Middle frontal gyrus (tissue), 1 donor: ENCODE data around the gene EFR3B.
"Not testable (repeated sequence)": the region's sequence is repeated elsewhere in the genome, so short reads cannot be mapped to it uniquely, and the experiment has no call there.

ENCODE experiments used
- DNase-seq: peaks from one replicate; pipeline ENCODE4 v3.0.0-alpha.2; 2015; ENCODE audit warnings: low spot score; ENCODE audit errors: extremely low spot score

EFR3B gene

DNA sequence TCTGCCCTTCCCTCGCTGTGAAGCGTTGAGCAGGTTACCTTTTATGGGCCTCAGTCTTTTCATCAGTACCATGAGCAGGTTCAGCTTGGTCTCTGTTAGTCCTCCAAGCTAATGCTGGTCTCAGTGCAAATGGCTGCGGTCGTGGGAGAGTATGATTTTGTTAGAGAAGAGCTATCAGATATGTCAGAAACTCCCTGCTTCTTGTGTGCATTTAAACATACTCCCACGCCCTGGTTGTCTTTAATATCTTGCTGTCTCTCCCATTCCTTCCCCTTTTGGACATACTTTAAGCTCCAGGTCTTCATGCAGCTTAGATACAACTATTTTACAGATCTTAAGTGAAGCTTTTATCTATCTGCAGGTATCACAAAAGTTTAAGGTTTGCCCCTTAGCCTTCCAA lies 62.9 kb downstream of the EFR3B start:
- DNase-seq, result no peak

DNA sequence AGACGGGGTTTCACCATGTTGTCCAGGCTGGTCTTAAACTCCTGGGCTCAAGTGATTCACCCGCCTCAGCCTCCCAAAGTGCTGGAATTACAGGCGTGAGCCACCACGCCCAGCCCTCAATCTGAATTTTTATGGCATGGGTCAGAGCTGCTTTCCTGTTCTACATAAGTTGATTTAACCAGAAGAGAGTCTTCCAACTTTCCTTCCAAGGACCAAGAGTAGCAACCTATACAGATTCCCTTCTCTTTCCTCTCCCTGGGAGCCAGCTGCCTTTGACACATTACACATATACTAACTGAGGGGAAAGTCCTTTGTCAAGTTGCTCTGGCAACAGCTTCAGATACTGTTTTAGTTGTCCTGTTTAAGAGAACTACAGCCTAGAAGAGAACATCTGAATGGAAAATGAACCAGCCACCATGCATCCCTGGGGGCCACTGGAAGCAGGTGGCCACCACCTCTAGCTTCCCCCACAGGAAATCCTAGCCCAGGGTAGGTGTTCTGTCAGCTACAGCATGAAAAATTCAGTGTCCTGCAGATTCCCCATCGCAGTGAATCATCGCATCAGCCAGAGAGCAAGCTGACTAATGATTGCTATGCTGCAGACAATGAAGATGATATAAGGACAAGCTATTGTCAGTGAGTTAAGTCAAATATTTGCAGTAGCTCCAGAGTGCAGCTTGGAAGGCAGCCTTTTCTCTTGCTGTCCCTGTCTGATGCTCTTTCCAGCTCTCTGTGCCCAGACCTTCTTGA lies 63.6 kb downstream of the EFR3B start:
- no peak for DNase-seq

DNA sequence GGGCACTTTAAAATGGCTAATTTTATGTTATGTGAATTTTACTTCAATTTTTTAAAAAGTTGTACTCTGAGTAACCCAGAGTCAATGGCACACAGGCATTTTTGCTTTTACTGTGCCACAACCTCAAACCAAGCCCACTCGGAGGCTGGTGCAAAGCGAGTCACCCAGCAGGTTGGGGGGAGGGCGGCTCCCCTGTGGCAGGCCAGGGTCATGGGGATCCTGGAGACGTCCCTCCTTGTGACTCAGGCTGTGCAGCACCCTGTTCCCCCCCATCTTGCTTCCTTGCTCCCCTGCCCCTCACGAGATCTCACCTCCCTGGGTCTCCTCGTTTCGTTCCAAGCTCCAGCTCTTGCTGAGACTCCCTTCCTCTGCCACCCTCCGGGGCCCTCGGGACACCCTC lies 67.9 kb downstream of the EFR3B start:
- DNase-seq, result no peak

DNA sequence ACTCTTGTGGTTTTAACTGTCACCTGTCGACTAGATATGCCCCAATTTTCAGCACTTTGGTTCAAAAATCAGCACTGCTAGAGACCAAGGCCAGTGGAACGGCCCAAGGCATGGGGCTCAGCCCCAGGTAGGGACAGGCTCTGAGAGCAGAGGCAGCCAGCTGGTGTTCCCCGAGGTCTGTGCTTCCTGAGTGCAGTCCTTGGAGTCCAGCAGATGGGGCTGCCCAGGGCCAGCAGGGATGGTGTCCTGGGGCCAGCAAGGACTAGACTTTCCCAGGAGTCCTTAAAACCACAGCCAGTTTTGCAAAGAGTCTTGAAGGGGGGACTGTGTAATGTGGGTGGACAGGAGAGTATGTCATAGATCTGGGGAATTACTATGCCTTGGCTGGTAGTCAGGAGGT lies 70.2 kb downstream of the EFR3B start:
- DNase-seq, result no peak

DNA sequence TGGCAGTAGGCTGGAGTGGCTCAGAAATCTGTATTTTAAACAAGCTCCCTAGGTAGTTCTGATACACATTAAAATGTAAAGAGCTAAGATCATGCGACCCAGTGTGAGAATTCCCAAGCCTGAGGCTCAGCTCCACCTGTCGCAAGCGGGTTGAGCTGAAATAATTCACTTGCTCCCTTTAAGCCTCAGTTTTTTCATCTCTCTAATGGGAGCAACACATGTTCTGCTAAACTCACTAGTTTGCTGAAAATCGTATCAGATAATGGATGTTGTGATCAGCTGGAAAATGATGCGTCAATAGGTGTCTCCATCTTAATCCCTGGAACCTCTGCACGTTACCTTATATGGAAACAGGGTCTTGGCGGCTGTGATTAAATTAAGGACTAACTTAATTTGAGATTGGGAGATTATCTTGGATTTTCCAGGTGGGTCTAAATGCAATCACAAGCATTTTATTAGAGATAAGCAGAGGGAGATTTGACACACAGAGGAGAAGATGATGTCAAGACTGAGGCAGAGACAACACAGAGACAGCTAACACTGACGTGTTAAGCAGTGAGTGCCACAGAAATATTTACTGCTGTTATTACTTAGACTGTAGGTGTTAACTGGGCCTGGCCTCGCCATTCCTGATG lies 73.5 kb downstream of the EFR3B start:
- DNase-seq, result no peak

DNA sequence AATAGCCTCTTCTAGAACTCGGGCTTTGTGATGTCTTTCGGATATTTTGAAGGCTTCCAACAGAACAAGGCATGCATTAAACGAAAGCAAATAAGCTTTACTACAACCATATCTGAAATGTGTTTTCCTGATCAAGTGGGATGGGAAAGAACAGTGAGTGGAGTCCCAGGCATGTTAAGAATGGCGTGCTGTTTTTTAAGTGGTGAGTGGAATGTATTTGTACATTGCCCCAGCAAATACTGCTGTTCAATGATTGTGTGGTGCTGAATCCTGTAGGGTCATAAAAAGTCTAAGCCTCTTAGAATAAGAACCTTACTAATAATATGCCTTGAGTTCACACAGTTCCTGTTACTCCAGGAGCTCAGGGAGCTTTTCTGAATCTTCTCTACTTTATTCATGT lies 74.0 kb downstream of the EFR3B start:
- no peak for DNase-seq

DNA sequence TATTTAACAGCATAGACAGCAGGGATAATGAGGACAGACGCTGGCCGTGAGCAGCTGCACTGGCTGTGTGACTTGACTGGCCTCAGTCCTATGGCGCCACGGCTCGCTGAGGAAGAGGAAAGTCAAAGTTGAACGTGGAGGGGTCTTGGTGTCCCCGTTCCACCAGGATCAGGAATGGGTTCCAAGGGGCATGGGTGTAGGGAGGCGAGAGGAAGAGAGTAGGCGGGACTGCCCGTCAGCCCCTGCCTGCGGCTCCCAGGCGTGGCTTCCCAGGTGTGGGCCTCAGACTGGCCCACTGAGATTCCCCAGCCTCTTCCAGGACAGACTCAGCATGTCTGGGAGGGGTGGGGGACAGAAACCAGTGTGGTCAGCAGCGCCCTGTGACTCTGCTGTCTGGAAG lies 75.1 kb downstream of the EFR3B start:
- no peak for DNase-seq

DNA sequence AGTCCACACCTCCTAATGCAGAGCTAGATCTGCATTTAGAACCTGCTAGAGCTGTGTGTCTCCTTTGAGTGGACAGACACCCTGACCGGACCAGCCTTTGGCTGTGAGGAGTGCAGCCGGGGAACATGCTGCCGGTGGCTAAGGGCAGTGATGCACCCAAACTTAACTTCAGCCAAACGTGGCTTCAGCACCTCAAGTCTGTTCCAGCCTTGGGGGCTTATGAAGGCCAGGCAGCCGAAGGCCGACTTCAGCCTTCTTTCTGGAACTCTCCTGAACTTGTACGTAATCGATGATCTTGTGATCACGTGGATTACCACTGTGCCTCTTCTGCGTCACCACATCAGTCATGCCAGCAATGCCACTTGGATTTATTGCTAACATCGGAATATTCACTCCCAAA lies 77.4 kb downstream of the EFR3B start:
- DNase-seq, result no peak

DNA sequence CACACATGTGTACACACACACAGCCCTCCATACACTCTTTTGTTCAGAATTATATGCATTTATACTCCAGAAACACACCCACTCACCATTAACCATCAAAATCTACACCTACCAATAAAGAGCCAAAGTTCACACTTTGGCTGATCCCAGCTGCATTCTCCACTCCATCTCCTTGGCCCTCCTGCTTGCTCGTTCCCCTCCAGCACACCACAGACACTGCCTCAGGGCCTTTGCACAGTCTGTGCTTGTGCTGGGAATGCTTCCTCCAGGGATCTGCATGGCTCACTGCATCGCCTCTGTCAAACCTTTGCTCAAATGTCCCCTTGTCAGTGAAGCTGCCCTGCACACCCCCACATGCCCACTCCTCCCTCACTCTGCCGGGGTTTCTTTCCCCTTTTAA lies 80.5 kb downstream of the EFR3B start:
- DNase-seq, result no peak

DNA sequence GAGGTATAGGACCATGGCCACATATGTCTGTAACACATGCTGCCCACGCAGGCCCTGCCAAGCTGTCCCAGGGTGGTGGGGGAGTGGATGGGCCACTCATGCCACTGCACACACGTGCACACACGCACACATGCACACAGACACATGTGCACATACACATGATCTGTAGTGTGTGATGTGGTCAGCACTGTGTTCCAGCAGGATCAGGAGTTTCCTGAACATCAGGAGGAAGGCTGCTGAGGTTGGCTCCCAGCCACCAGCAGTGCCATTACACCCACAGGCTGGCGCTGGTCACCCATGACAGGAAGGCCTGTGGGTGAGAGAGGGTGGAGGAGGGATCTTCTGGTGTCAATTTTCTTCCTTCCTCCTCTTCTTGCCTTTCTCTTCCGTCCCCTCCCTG lies 81.8 kb downstream of the EFR3B start:
- DNase-seq, result no peak

DNA sequence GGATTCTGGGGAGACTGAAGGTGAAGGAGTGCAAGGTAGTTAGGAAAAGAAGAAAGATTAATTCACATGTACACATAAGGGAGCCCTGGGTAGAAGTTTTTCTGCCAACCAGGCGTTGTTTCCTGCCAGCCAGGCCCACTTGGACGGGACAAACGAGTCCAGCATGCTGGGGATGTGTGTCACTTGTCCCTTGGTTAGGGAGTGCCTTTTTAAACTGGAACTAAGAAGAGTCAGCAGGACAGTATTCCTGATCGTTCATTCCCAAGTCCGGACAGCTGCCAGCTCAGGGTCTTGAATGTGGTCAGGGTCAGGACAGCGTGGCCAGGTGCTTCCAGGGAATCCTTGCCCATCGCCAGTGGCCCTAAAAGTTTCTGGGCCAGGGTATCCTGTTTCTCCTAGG lies 83.3 kb downstream of the EFR3B start:
- no peak for DNase-seq

DNA sequence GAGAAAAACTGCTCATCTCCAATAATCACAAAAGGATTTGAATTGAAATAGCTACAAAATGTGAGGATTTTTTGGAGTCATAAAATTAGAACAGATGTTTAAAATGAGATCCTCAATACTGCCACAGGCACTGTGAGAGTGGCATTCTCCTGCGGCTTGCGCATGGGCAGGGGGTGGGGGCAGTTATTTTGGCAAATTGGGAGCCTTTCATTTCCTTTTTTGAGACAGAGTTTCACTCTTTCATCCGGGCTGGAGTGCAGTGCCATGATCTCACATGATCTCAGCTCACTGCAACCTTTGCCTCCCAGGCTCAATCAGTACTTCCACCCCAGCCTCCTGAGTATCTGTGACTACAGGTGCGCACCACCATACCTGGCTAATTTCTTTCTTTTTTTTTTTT lies 84.1 kb downstream of the EFR3B start:
- no peak for DNase-seq

DNA sequence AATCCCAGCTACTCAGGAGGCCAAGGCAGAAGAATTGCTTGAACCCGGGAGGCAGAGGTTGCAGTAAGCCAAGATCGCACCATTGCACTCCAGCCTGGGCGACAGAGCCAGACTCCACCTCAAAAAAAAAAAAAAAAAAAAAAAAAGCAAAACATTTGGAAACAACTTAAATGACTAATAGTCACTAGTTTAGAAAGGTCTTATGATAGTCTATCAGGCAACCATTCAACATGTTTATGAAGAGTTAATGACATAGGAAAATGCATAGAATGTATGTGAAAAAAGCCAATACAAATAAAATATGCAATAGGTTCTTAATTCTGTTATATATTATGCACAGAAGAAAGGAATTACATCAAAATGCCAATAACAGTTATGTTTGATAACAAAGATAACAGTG lies 85.2 kb downstream of the EFR3B start:
- not testable (repeated sequence) for DNase-seq

DNA sequence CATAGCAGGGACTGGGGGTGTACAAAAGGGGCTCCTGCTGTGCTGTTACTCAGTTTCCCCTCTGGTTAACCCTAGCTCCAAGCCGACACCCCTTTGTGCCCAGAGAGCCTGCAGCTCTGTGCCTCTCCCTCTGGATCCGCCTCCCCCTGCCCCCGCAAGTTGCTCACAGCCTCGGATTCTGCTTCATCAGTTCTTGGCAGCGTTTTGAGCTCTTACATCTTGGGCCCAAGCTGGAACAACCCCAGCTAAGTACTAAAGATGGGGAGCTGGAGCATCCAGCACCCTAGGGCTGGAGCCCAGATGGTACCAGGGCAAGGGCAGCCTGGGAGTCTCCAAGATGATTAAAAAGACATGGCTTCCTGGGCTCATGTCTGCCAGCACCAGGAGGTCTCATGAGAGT lies 85.8 kb downstream of the EFR3B start:
- DNase-seq, result no peak

DNA sequence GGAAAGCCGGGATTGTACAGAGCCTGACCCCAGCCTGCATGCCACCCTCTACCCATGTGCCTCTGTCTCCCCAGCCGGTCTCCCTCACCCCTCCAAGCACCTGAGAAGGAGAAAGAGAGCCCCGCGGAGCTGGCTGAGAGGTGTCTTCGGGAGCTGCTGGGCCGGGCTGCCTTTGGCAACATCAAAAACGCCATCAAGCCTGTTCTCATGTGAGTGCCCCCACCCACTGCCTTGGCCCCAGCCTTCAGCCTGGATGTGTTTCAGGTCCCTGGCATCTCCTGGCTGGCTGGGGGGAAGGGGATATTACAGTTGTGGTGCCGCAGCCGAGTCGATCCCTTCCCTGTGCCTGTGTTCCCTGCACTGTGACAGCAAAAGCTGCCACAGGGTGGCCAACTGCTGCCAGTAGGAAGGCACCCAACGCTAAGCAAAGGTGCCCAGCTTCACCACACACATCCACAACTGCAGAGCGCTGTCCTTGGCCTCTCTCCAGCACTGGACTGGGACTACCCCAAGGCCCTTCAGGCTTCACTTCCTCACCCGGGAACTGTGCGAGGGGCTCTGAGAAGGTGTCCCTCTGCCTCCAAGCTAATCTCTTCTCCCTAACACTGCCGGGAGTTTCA lies 88.1 kb downstream of the EFR3B start:
- DNase-seq, result no peak

DNA sequence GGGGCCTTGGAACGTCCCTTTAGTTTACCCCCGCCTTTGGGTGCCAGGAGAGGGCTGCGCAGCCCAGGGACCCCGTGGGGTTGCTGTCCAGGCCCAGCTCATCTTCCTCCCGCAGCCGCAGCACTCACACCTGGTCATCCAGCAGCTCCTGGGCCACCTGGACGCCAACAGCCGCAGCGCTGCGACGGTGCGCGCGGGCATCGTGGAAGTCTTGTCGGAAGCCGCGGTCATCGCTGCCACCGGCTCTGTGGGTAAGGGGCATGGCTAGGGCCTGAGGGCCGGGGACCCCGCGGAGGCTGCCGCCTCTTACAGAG lies 89.3 kb downstream of the EFR3B start:
- DNase-seq, result no peak

DNA sequence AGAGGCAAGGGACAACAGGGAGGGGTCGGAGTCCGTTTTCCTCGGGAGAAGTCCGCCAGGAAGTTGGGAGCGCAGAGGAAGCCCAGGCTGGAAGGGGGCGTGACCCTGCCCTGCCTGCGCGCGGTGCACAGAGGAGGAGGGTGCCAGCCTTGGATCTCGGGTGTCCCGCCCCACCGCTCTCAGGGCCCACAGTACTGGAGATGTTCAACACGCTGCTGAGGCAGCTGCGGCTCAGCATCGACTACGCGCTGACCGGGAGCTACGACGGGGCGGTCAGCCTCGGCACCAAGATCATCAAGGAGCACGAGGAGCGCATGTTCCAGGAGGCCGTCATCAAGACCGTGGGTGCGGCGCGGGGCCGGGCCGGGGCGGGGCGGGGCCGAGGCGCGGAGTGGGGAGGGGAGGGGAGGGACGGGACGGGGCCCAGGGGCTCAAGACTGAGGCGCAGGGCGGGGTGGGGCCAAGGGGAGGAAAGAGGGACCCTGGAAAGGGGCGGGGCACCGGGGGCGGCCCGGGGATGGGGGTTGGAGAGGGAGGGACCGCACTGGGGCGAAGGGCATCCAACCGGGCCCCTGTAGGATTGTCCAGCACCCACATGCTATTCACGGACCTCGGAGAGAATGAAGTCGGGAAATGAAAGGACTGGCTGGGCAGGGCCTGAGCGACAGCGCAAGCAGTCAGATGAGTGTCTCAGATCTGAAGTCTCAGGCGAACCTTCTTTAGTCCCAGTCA lies 89.9 kb downstream of the EFR3B start:
- no peak for DNase-seq

DNA sequence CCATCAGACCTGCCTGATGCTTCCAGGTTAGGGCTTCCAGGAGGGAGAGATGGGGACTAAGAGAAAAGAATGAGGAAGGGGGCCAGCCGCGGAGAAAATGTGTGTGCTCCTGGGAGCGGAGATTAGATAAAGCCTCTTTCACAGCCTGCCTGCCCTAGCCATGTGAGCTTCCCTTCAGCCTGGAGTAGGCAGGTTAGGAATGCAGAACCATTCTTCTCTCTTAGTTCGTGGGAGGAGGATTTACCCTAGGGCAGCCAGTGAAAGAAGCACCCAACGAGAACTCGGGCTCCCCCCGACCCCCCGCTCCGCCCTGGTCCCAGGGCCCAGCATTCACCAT lies 90.4 kb downstream of the EFR3B start:
- no peak for DNase-seq

DNA sequence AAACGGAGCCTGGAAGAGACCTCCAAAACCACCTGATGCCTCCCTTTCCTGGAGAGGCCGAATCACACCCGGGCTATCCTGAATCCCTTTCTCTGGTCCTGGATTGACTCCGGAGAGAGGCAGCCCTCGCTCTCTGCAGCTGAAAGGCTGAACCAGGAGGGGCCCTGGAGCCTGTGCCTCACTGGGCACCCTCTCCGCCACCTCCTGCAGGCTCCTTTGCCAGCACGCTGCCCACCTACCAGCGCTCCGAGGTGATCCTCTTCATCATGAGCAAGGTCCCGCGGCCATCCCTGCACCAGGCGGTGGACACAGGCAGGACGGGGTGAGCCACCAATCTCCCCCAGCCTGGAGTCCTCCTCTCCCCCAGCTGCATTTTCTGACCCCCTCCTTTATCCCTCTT lies 90.8 kb downstream of the EFR3B start:
- DNase-seq, result no peak

DNA sequence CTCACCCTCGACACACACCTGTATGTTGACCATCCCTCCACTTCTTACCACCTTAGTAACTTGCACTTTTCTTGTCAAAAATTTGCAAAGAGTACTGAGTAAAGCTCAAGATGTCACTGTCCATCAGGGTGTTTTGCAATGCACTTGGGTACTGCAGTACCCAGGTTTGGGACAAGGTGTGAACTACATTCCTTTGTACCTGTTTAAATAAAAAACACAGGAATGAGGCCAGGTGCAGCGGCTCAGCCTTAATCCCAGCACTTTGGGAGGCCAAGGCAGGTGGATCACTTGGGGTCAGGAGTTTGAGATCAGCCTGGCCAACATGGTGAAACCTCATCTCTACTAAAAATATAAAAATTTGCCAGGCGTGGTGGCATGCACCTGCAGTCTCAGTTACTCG lies 98.7 kb downstream of the EFR3B start:
- not testable (repeated sequence) for DNase-seq

DNA sequence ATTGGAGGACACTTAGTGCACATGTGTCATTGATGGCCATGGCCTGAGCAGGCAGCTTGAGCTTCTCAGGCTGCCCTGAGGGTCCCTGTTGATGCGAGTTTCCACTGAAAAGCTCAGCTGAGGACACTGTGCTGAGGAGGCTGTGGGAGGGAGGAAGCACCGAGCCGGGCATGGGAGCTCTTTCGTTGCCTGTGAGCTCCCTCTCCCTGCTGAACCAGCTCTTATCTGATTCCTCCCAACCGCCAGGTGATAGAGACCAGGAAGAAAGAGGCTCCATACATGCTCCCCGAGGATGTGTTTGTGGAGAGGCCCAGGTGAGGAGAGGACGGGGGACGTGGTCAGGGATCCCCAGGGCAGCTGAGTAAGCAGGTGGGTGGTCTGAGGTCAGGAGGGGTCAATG lies 99.2 kb downstream of the EFR3B start:
- no peak for DNase-seq

DNA sequence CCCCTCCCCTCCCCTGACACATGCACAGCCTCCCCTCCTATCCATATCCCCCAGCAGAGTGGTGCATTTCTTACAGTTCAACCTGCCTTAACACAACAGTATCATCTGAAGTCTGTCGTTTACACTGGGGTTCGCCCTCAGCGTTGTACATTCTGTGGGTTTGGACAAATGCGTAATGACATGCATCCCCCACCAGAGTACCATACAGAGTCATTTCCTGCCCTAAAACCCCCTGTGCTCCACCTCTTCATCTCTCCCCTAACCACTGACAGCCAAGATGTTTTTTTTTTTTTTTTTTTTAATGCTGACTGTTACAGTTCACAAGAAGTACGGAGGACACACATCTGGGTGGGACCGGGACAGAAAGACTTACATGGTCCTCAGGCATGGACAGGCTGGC lies 103.9 kb downstream of the EFR3B start:
- DNase-seq, result no peak

DNA sequence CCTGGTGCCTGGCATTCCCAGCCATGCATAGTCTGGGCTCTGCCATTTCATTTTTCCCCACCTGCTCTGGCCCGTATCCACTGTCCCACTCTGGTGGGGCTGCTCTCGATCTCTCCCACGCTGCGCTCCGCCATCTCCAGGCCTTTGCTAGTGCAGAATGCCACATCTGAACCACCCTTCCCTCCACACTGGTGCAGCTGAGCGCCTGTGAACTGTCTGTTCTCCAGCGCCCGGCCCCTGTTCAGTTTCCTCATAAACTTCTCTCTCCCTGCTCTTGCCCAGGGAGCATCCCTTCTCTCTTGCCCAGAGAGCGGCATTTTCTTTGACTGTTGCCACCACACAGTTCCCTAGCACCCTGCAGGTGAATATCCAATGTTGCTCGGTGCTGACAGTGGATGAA lies 105.0 kb downstream of the EFR3B start:
- DNase-seq, result no peak
